K562 (cell line): Measurements from ENCODE around the gene C1orf174. TPM values are rescaled to one million over a fixed set of nuclear protein-coding genes. Genes with fewer than 3 reads are reported as not detected.

ENCODE experiments used
- ATAC-seq: fragments of 200-7000 bp; cut with Tn5 transposase; 3 replicates; pipeline ENCODE4 v1.9.1; 2020; ENCODE audit warnings: moderate library complexity
- BruUV-seq: library from RNA; stranded (reverse); fragments of 400-500 nt; replicated peaks from 2 replicates; lab custom pipeline; 2021; lab: Mats Ljungman, UMichigan
- CTCF ChIA-PET: fragments of 300-600 bp; formaldehyde crosslinking; extraction: SDS; loops from one replicate; lab custom pipeline; 2021; ENCODE audit warnings: low intra/inter-chr PET ratio; lab: Yijun Ruan, JAX
- POLR2A ChIA-PET: fragments of 300-600, 350-650 bp; sonication (Branson Sonifier 250); formaldehyde crosslinking; extraction: SDS; loops from one replicate; lab custom pipeline; 2021; ENCODE audit warnings: antibody characterized with exemption, inconsistent platforms; lab: Yijun Ruan, JAX
- DNase-seq, 4 experiments: peaks; one replicate each; pipeline versions ENCODE4 v3.0.0 to v3.0.0-alpha.2; 2011 to 2018; ENCODE audit warnings: low spot score in 3 of 4, mixed read lengths in 3 of 4; ENCODE audit errors: extremely low read depth in 1 of 4
- FAIRE-seq: peaks from 2 replicates; lab custom pipeline; 2011; peaks lifted over from hg19 to GRCh38; lab: Jason Lieb, UNC
- H2AFZ ChIP-seq: 2 replicates; pipeline ENCODE4 v1.6.0; 2011; ENCODE audit warnings: low read depth, low read length, control low read depth, inconsistent platforms
- H3K27ac ChIP-seq: fragments of 200-600 bp; 3 replicates; pipeline ENCODE4 v1.8.0; 2011; ENCODE audit warnings: low read depth, mild to moderate bottlenecking, control low read depth, inconsistent platforms, low read length, moderate library complexity, mixed read lengths; ENCODE audit errors: extremely low read depth
- H3K27me3 ChIP-seq, 2 experiments: fragments of 300-600 bp in 1 of 2; 2 replicates in 1 of 2; 3 replicates in 1 of 2; pipeline versions ENCODE4 v1.6.0 to v1.8.0; 2011; ENCODE audit warnings: inconsistent platforms in 2 of 2, low read length in 2 of 2, mild to moderate bottlenecking in 1 of 2, mixed read lengths in 1 of 2, moderate library complexity in 1 of 2; ENCODE audit not compliant: control insufficient read depth in 2 of 2, insufficient read depth in 2 of 2
- H3K36me3 ChIP-seq: fragments of 300-600 bp; 3 replicates; pipeline ENCODE4 v1.8.0; 2011; ENCODE audit warnings: mild to moderate bottlenecking, low read length, inconsistent platforms; ENCODE audit not compliant: control insufficient read depth, insufficient read depth
- H3K4me1 ChIP-seq, 2 experiments: fragments of 200-600 bp in 1 of 2; replicated peaks in 1 of 2; 2 replicates in 1 of 2; 3 replicates in 1 of 2; pipeline versions ENCODE4 v1.5.1 to v1.8.0; 2011; ENCODE audit warnings: inconsistent platforms in 2 of 2, low read length in 2 of 2, mild to moderate bottlenecking in 1 of 2, mixed read lengths in 1 of 2, moderate library complexity in 1 of 2; ENCODE audit not compliant: control insufficient read depth in 2 of 2, insufficient read depth in 2 of 2
- H3K4me2 ChIP-seq: 2 replicates; pipeline ENCODE4 v1.6.1; 2011; ENCODE audit warnings: low read length, control low read depth, inconsistent platforms, mixed read lengths; ENCODE audit not compliant: insufficient read depth
- H3K4me3 ChIP-seq: fragments of 200-600 bp; sonication (generic), shearing (Covaris generic); 2 replicates; pipeline ENCODE4 v1.5.1; 2016; ENCODE audit warnings: control low read depth, inconsistent platforms
- H3K79me2 ChIP-seq: fragments of 200-600 bp; 3 replicates; pipeline ENCODE4 v1.8.0; 2011; ENCODE audit warnings: low read length, inconsistent platforms; ENCODE audit not compliant: control insufficient read depth, insufficient read depth
- H3K9ac ChIP-seq, 2 experiments: 2 replicates each; pipeline versions ENCODE4 v1.6.0 to v1.6.1; 2011; ENCODE audit warnings: low read depth in 2 of 2, low read length in 2 of 2, control low read depth in 1 of 2, inconsistent platforms in 1 of 2, mild to moderate bottlenecking in 1 of 2, mixed read lengths in 1 of 2; ENCODE audit not compliant: insufficient read depth in 1 of 2
- H3K9me1 ChIP-seq: one replicate; pipeline ENCODE4 v1.6.0; 2011; ENCODE audit warnings: inconsistent platforms, mild to moderate bottlenecking, low read length, moderate library complexity; ENCODE audit not compliant: control insufficient read depth, insufficient read depth
- H3K9me3 ChIP-seq: replicated peaks from 2 replicates; pipeline ENCODE4 v1.5.1; 2011; ENCODE audit warnings: low read depth, low read length, inconsistent platforms; ENCODE audit not compliant: control insufficient read depth, insufficient read depth
- H4K20me1 ChIP-seq: replicated peaks from 2 replicates; pipeline ENCODE4 v1.6.1; 2011; ENCODE audit warnings: low read length, inconsistent platforms, mixed read lengths; ENCODE audit not compliant: control insufficient read depth, insufficient read depth
- BHLHE40 ChIP-seq: IDR thresholded peaks from 2 replicates; pipeline ENCODE4 v1.6.1; 2011; ENCODE audit warnings: low read length, improper control_type of control experiment
- HCFC1 ChIP-seq: IDR thresholded peaks from 2 replicates; pipeline ENCODE4 v1.6.1; 2012; ENCODE audit warnings: low read depth, low read length, improper control_type of control experiment
- L3MBTL2 ChIP-seq: fragments of 450-650 bp; IDR thresholded peaks from 2 replicates; pipeline ENCODE4 v1.6.1; 2016; ENCODE audit warnings: mild to moderate bottlenecking, moderate library complexity
- MYBL2 ChIP-seq, 2 experiments: fragments of 450-650 bp in 1 of 2; sonication (generic) in 1 of 2; formaldehyde crosslinking in 1 of 2; IDR thresholded peaks; 2 replicates each; pipeline versions ENCODE4 v1.6.1 to v1.8.1; 2017 to 2022; ENCODE audit warnings: borderline replicate concordance in 1 of 2, inconsistent platforms in 1 of 2, low read depth in 1 of 2, mild to moderate bottlenecking in 1 of 2, missing genetic modification reagents in 1 of 2, moderate library complexity in 1 of 2
- NFIC ChIP-seq: fragments of 450-650 bp; IDR thresholded peaks from 2 replicates; pipeline ENCODE4 v1.6.1; 2017; ENCODE audit warnings: mild to moderate bottlenecking, inconsistent platforms
- NR1H2 ChIP-seq: sonication (generic); formaldehyde crosslinking; IDR thresholded peaks from 2 replicates; pipeline ENCODE4 v1.4.0; 2020; ENCODE audit warnings: mild to moderate bottlenecking, missing genetic modification reagents
- SMAD3 ChIP-seq: fragments of 450-650 bp; formaldehyde crosslinking; conservative IDR thresholded peaks from 2 replicates; pipeline ENCODE4 v1.4.0; 2020; ENCODE audit warnings: mild to moderate bottlenecking
- ZNF316 ChIP-seq: fragments of 450-650 bp; IDR thresholded peaks from 2 replicates; pipeline ENCODE4 v1.6.1; 2016
- WGBS: fragments of 100-300 bp; shearing (Covaris generic); methylation state at CpG from one replicate; pipeline ENCODE4 v1.1.6; 2016; ENCODE audit warnings: low coverage, mixed read lengths; ENCODE audit not compliant: insufficient coverage; ENCODE audit errors: missing lambda C conversion rate; 5-methylcytosine and 5-hydroxymethylcytosine counted together
- in situ Hi-C: fragments of 300-500 bp; cut with MboI; formaldehyde crosslinking; loops from 4 replicates; pipeline ENCODE4 v1.15.0; 2018; ENCODE audit warnings: inconsistent platforms, mixed read lengths
- intact Hi-C: fragments of 100-400 bp; cut with micrococcal nuclease; formaldehyde crosslinking; loops from 2 replicates; pipeline ENCODE4 v1.14.2; 2022
- polyA plus RNA-seq, 8 experiments: library from polyadenylated mRNA; depleted of rRNA in 4 of 8; stranded (reverse) in 5 of 8; unstranded in 3 of 8; fragments of >200 nt; fragmentation: Nextera tagmentation in 2 of 8; fragmentation: Illumina TruSeq in 1 of 8; extraction: Ambion mirVana in 2 of 8; extraction: Trizol in 1 of 8; gene quantifications; 2 replicates each; pipeline versions ENCODE4 v1.2.1 to v1.2.3, GENCODE V29; 2011 to 2014; ENCODE audit warnings: inconsistent platforms in 1 of 8, missing spikeins in 1 of 8
- total RNA-seq, 7 experiments: library from RNA; depleted of rRNA in 6 of 7; stranded (reverse); fragments of >200 nt in 6 of 7; fragmentation: Illumina TruSeq in 2 of 7; extraction: Trizol in 2 of 7; gene quantifications; 2 replicates each; pipeline versions ENCODE4 v1.2.1 to v1.2.3, GENCODE V29; 2011 to 2021; ENCODE audit warnings: low replicate concordance in 1 of 7
- TF ChIP-seq, protein P1 (sequence below): sonication (generic); formaldehyde crosslinking; IDR thresholded peaks from 2 replicates; pipeline ENCODE4 v1.8.0; 2022; ENCODE audit warnings: mild to moderate bottlenecking, missing genetic modification reagents
- TF ChIP-seq, protein P2 (sequence below): fragments of 150-350 bp; conservative IDR thresholded peaks from 2 replicates; pipeline ENCODE4 v1.6.1; 2014; ENCODE audit warnings: low read length
- TF ChIP-seq, protein P3 (sequence below), 2 experiments: IDR thresholded peaks; 2 replicates each; pipeline ENCODE4 v1.6.1; 2011; ENCODE audit warnings: borderline replicate concordance in 1 of 2, control low read depth in 1 of 2, low read depth in 1 of 2, low read length in 1 of 2, mild to moderate bottlenecking in 1 of 2, mixed read lengths in 1 of 2, moderate library complexity in 1 of 2; ENCODE audit not compliant: insufficient read depth in 1 of 2, insufficient read length in 1 of 2, poor library complexity in 1 of 2, severe bottlenecking in 1 of 2; ENCODE audit errors: extremely low read depth in 1 of 2
- TF ChIP-seq, protein P4 (sequence below): sonication (generic); formaldehyde crosslinking; IDR thresholded peaks from 2 replicates; pipeline ENCODE4 v1.8.1; 2023; ENCODE audit warnings: mild to moderate bottlenecking, missing genetic modification reagents

The C1orf174 gene
- total and polyA plus RNA-seq, 9 of the 15 experiments (the other 6 are each of a cell fraction or from before 2014, with no cell fraction given) = 38.5 to 64.9 (median 45.4) TPM

DNA sequence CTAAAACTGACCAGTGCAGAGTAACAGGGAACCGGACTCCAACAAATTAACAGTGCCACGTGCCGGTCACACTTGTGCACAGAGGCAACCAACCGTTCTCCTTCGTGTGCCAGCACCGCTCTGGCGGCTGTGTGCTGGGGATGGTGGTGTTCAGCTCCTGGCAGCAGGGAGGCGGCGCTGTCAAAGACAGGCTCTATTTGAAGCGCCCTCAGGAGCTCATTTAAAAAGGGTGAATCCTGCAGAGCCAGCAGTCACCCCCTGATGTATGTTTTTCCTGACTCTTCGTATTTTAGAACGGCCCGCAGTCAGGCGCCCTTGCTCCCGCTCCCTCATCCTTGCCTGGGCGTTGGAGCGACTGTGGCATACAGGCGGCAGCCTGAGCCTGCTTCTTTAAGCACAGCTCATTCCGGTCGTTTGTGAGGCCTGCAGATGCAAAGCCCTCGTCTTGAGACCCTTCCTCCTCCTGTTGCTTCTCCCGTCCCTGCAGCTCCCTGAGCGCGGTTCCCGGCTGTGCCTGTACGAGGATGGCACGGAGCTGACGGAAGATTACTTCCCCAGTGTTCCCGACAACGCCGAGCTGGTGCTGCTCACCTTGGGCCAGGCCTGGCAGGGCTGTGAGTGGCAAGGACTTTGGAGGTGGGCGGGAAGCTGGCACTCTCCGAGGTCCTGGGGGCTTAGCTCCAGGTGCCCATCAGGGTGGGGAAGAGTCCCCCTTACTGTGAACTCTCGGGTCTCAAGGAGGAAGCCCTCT, 41.7 kb downstream of the C1orf174 start:
- intact Hi-C loops (loop anchor here (5.0 kb wide), 1 partner anchor 81 kb away; no protein-coding TSS in a partner anchor), in situ Hi-C loops (no loop called here)
- H3K4me1 ChIP-seq = peaks cover 10 to 37% of the 10 kb centered on the region in 2 experiments; a peak in 3 of 5 replicates
- H3K4me3 ChIP-seq = peak overlapping the region; percentile 90
- H3K9me3 ChIP-seq = no peaks in the 10 kb centered on the region
- DNase-seq (peak in 3 of 4 experiments; percentile 24 to 37 (median 29)), FAIRE-seq (no peak), ATAC-seq (peak; percentile 7)
- CTCF ChIA-PET = interaction anchor here (0.9 to 1.6 kb wide), 2 partner anchors 11 to 55 kb away, joined by 3 to 6 read pairs; no protein-coding TSS in a partner anchor
- H3K27ac ChIP-seq = no peak overlapping the region
- BruUV-seq = no TSS peak
- H3K36me3 ChIP-seq = peaks cover 8% of the 10 kb centered on the region; the same call in 2 of the 3 replicates
- POLR2A ChIA-PET = interaction anchor here (0.6 to 1.9 kb wide), 6 partner anchors 9 to 65 kb away, joined by 3 to 10 read pairs (median 5); partner anchors contain the start of gene C1orf174
- WGBS = 71% methylated on average over 34 of the region's 34 CpGs
- no peaks in the 10 kb centered on the region for H3K9me1 ChIP-seq
- H3K79me2 ChIP-seq = peaks cover 42% of the 10 kb centered on the region
- H3K27me3 ChIP-seq = no peaks in the 10 kb centered on the region
- peaks cover 4% of the 10 kb centered on the region; the same call in 1 of the 2 replicates for H4K20me1 ChIP-seq
- peak overlapping the region; percentile 99 for H3K4me2 ChIP-seq
- no peak overlapping the region for H2AFZ ChIP-seq
- H3K9ac ChIP-seq = peak overlapping the region; percentile 75 to 93; a peak in 3 of 4 replicates
- no peak for TF ChIP-seq SMAD3 (CRISPR knock-in tag)
- peak; percentile 73; the same call in 1 of the 2 replicates for TF ChIP-seq L3MBTL2
- TF ChIP-seq BHLHE40 = peak; percentile 38; the same call in 1 of the 2 replicates
- no peak for TF ChIP-seq NFIC
- TF ChIP-seq, protein P1, sequence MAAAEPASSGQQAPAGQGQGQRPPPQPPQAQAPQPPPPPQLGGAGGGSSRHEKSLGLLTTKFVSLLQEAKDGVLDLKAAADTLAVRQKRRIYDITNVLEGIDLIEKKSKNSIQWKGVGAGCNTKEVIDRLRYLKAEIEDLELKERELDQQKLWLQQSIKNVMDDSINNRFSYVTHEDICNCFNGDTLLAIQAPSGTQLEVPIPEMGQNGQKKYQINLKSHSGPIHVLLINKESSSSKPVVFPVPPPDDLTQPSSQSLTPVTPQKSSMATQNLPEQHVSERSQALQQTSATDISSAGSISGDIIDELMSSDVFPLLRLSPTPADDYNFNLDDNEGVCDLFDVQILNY (CRISPR knock-in tag) = no peak
- TF ChIP-seq, protein P2, sequence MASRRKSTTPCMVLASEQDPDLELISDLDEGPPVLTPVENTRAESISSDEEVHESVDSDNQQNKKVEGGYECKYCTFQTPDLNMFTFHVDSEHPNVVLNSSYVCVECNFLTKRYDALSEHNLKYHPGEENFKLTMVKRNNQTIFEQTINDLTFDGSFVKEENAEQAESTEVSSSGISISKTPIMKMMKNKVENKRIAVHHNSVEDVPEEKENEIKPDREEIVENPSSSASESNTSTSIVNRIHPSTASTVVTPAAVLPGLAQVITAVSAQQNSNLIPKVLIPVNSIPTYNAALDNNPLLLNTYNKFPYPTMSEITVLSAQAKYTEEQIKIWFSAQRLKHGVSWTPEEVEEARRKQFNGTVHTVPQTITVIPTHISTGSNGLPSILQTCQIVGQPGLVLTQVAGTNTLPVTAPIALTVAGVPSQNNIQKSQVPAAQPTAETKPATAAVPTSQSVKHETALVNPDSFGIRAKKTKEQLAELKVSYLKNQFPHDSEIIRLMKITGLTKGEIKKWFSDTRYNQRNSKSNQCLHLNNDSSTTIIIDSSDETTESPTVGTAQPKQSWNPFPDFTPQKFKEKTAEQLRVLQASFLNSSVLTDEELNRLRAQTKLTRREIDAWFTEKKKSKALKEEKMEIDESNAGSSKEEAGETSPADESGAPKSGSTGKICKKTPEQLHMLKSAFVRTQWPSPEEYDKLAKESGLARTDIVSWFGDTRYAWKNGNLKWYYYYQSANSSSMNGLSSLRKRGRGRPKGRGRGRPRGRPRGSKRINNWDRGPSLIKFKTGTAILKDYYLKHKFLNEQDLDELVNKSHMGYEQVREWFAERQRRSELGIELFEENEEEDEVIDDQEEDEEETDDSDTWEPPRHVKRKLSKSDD = no peak
- TF ChIP-seq NR1H2 (CRISPR knock-in tag) = no peak
- TF ChIP-seq HCFC1 = 0 out of 2 replicates have a peak, but pooled peaks have one; percentile 12
- TF ChIP-seq ZNF316 = peak; percentile 6; the same call in 1 of the 2 replicates
- TF ChIP-seq, protein P3, sequence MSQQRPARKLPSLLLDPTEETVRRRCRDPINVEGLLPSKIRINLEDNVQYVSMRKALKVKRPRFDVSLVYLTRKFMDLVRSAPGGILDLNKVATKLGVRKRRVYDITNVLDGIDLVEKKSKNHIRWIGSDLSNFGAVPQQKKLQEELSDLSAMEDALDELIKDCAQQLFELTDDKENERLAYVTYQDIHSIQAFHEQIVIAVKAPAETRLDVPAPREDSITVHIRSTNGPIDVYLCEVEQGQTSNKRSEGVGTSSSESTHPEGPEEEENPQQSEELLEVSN (IDR thresholded peaks at IDR 0.05; ENCODE audit: borderline replicate concordance in 1 of 2, extremely low read depth in 1 of 2, insufficient read depth in 1 of 2, insufficient read length in 1 of 2, low read depth in 1 of 2, low read length in 1 of 2, poor library complexity in 1 of 2, severe bottlenecking in 1 of 2) = peak; percentile 42 to 75
- TF ChIP-seq, protein P4, sequence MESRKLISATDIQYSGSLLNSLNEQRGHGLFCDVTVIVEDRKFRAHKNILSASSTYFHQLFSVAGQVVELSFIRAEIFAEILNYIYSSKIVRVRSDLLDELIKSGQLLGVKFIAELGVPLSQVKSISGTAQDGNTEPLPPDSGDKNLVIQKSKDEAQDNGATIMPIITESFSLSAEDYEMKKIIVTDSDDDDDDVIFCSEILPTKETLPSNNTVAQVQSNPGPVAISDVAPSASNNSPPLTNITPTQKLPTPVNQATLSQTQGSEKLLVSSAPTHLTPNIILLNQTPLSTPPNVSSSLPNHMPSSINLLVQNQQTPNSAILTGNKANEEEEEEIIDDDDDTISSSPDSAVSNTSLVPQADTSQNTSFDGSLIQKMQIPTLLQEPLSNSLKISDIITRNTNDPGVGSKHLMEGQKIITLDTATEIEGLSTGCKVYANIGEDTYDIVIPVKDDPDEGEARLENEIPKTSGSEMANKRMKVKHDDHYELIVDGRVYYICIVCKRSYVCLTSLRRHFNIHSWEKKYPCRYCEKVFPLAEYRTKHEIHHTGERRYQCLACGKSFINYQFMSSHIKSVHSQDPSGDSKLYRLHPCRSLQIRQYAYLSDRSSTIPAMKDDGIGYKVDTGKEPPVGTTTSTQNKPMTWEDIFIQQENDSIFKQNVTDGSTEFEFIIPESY = peak; percentile 94
- TF ChIP-seq MYBL2 (IDR thresholded peaks at IDR 0.05; ENCODE audit: low read depth) = no peak
- TF ChIP-seq MYBL2 (CRISPR knock-in tag; IDR thresholded peaks at IDR 0.05; ENCODE audit: borderline replicate concordance) = no peak
